Cortex of kidney (tissue), 1 donor: ENCODE data around the gene CNGA3.
"Not testable (repeated sequence)": the region's sequence is repeated elsewhere in the genome, so short reads cannot be mapped to it uniquely, and the experiment has no call there.

ENCODE experiments used
- DNase-seq: peaks from one replicate; lab custom pipeline; 2025; lab: John Stamatoyannopoulos, UW

The CNGA3 gene

GRCh38 chr2:98404556-98405250 is 58.4 kb downstream of the CNGA3 start:
- DNase-seq, result no peak

GRCh38 chr2:98405301-98405700 is 59.0 kb downstream of the CNGA3 start:
- no peak for DNase-seq

GRCh38 chr2:98408155-98408554 is 61.9 kb downstream of the CNGA3 start:
- DNase-seq, result no peak

GRCh38 chr2:98412751-98413458 is 66.6 kb downstream of the CNGA3 start:
- DNase-seq, result no peak

DNA sequence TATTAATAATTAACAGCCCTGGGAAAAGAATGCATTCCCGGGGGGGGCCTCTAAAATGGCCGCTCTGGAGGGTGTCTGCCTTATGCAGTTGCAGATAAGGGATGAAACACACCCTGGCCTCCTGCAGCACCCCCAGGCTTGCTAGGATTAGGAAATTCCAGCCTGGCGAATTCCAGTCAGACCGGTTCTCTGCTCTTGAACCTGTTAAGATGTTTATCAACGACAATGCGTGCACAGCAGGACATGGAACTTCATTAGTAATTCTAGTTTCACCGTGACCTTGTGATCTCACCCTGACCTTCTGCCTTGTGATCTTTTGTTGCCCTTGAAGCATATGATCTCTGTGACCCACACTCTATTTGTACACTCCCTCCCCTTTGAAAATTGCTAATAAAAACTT is 68.0 kb downstream of the CNGA3 start:
- DNase-seq, result not testable (repeated sequence)

GRCh38 chr2:98415719-98416248 is 69.5 kb downstream of the CNGA3 start:
- DNase-seq, result not testable (repeated sequence)

- DNase-seq, result no peak
Measured at GRCh38 chr2:98416383-98417159, 70.3 kb downstream of the CNGA3 start.

GRCh38 chr2:98419544-98419943 is 73.3 kb downstream of the CNGA3 start:
- DNase-seq, result no peak

GRCh38 chr2:98419977-98420725 is 73.9 kb downstream of the CNGA3 start:
- no peak for DNase-seq

- no peak for DNase-seq
Measured at GRCh38 chr2:98422449-98422848, 76.2 kb downstream of the CNGA3 start.

DNA sequence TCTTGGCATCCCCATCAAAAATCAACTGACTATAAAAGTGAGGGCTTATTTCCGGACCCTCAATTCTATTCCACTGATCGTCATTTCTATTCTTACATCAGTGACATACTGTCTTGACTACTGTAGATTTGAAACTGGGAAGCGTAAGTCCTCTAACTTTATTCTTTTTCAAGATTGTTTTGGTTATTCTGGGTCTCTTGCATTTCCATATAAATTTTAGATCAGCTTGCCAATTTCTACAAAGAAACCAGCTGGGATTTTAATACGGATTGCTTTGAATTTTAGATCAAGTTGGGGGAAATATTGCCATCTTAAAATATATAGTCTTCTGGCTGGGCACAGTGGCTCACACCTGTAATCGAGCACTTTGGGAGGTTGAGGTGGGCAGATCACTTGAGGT is 80.5 kb downstream of the CNGA3 start:
- no peak for DNase-seq

GRCh38 chr2:98432145-98432544 is 85.9 kb downstream of the CNGA3 start:
- DNase-seq, result no peak

GRCh38 chr2:98433363-98433964 is 87.2 kb downstream of the CNGA3 start:
- no peak for DNase-seq

GRCh38 chr2:98434492-98434891 is 88.2 kb downstream of the CNGA3 start:
- no peak for DNase-seq

DNA sequence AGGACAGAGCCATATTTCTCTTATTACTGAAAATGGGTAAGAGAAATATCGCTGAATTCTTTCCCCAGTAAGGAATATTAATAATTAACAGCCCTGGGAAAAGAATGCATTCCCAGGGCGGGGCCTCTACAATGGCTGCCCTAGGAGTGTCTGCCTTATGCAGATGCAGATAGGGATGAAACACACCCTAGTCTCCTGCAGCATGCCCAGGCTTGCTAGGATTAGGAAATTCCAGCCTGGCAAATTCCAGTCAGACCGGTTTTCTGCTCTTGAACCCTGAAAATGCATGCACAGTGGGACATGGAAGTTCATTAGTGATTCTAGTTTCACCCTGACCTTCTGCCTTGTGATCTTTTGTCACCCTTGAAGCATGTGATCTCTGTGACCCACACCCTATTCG is 89.4 kb downstream of the CNGA3 start:
- DNase-seq, result not testable (repeated sequence)

- DNase-seq, result no peak
Measured at GRCh38 chr2:98436734-98437133, 90.5 kb downstream of the CNGA3 start.

GRCh38 chr2:98438190-98439133 is 92.2 kb downstream of the CNGA3 start:
- DNase-seq, result no peak

- no peak for DNase-seq
Measured at GRCh38 chr2:98441706-98442450, 95.6 kb downstream of the CNGA3 start.

DNA sequence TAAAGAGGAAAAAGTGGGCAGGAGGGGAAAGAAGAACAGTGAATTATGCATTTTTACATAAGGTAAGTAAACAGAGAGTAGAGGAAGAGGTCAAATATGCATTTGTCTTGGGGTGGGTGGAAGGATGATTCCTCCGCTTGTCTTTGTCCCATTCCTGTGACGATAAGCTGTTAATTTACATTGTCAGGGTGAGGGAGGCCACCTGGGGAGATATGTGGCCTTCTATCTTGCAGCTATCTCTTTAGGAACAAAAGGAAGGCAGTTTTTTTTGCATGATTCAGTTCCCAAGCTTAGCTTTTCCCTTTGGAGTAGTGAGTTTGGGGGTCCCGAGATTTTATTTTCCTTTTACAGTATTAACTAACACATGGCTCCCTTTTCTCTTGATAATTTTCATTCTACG is 96.2 kb downstream of the CNGA3 start:
- DNase-seq, result no peak
